ENCODE results near the gene CORO7. TPM values are rescaled to one million over a fixed set of nuclear protein-coding genes. Genes with fewer than 3 reads are reported as not detected.
"Not testable (repeated sequence)": the region's sequence is repeated elsewhere in the genome, so short reads cannot be mapped to it uniquely, and the experiment has no call there.

The CORO7 gene
- total and polyA plus RNA-seq, 5 donors, result 9.0 to 18.1 (median 15.8) TPM

DNA sequence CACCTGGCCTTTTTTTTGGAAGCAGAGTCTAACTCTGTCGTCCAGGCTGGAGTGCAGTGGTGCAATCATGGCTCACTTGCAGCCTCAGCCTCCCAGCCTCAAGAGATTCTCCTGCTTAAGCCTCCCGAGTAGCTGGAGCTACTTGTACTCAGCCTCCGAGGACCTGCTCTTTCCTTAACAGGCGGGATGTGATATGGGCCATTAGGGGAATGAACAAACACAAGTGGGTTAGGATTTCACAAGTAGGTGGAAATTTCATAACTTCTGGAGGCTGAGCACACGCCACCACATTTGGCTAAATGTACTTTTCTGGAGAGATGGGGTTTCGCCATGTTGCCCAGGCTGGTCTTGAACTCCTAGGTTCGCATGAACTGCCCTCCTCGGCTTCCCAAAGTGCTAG is 69.4 kb downstream of the CORO7 start:
- ATAC-seq (no peak), DNase-seq (no peak)
- H3K4me3 ChIP-seq (ENCODE audit: low read length), result no peak overlapping the region
- H3K9me3 ChIP-seq (ENCODE audit: control insufficient read depth, low read length), result no peaks in the 10 kb centered on the region
- H3K4me1 ChIP-seq (ENCODE audit: control insufficient read depth, insufficient read depth, low read length), result peaks cover 4% of the 10 kb centered on the region
- no peaks in the 10 kb centered on the region for H3K27me3 ChIP-seq (ENCODE audit: control insufficient read depth, insufficient read depth)
- 77% methylated on average over 8 of the region's 8 CpGs for WGBS
- intact Hi-C loops (cut with DNase I), result no loop called here
- peak overlapping the region; percentile 11 for H3K27ac ChIP-seq (ENCODE audit: low read length)

- Histone ChIP-seq H3K9me3 (ENCODE audit: control insufficient read depth, low read length) (no peaks in the 10 kb centered on the region), H3K4me3 (ENCODE audit: low read length) (no peak overlapping the region), H3K27me3 (ENCODE audit: control insufficient read depth, insufficient read depth) (no peaks in the 10 kb centered on the region), H3K27ac (ENCODE audit: low read length) (no peak overlapping the region), H3K4me1 (ENCODE audit: control insufficient read depth, insufficient read depth, low read length) (peaks cover 4% of the 10 kb centered on the region)
- DNase-seq, result no peak
- intact Hi-C loops (cut with DNase I), result no loop called here
- no peak for ATAC-seq
- 72% methylated on average over 14 of the region's 14 CpGs for WGBS
Observed at GRCh38 chr16:4345836-4346781, 70.3 kb downstream of the CORO7 start.

DNA sequence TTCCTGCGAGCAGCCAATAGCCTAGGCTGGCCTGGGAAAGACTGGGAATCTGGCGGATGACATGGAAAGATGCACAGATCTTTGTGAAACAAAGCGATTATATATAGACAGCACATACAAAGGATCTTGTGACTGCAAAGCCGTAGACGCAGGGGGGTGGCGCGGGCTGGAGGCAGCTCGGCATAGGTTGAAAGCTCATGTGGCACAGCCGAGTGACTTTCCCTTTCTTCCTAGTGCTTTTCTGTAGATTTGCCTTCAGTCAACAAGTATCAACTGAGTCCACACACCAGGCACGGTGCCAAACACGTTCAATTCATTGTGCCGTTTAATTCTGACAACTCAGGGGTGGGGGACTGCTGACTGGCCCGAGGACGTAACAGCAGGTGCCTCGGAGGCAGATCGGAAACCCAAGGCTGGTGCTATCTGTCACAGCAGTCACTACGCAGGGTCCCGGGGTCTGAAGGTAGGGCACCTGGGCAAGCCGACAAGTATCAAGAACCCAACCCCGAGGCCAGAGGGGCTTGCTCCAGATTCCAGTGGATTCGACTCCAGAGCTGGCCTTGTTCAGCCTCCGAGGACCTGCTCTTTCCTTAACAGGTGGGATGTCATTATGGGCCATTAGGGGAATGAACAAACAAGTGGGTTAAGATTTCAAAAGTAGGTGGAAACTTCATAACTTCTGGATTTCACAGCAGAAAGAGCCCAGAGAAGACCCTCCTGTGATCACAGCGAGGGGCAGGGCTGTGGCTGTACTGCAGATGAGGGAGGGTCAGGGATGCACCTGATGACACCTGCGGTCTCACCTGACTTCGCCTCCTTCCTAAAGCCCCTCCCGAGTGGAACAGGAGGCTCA is 71.2 kb downstream of the CORO7 start:
- no peak overlapping the region for H3K27ac ChIP-seq (ENCODE audit: low read length)
- no peak for ATAC-seq

DNA sequence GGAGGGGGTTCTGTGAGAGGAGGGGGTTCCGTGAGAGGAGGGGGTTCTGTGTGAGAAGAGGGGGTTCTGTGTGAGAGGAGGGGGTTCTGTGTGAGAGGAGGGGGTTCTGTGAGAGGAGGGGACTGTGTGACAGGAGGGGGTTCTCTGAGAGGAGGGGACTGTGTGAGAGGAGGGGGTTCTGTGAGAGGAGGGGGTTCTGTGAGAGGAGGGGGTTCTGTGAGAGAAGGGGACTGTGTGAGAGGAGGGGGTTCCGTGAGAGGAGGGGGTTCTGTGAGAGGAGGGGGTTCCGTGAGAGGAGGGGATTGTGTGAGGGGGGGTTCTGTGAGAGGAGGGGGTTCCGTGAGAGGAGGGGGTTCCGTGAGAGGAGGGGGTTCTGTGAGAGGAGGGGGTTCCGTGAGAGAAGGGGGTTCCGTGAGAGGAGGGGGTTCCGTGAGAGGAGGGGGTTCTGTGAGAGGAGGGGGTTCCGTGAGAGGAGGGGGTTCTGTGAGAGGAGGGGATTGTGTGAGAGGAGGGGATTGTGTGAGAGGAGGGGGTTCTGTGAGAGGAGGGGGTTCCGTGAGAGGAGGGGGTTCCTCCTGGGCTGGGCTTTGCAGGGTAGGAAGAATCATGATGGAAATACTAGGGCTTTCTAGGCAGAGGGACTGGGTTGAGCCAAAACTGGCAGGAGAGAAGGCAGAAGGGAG is 72.0 kb downstream of the CORO7 start:
- H3K4me1 ChIP-seq (ENCODE audit: control insufficient read depth, insufficient read depth, low read length); H3K4me3 ChIP-seq (ENCODE audit: low read length); H3K27ac ChIP-seq (ENCODE audit: low read length); intact Hi-C loops (cut with DNase I); H3K27me3 ChIP-seq (ENCODE audit: control insufficient read depth, insufficient read depth); DNase-seq; H3K9me3 ChIP-seq (ENCODE audit: control insufficient read depth, low read length); ATAC-seq: not testable (repeated sequence)
- 57% methylated on average over 10 of the region's 10 CpGs for WGBS

More for the DNA sequence above, 71.2 kb downstream of the CORO7 start:
- H3K27me3 ChIP-seq (ENCODE audit: control insufficient read depth, insufficient read depth), result no peaks in the 10 kb centered on the region
- 74% methylated on average over 26 of the region's 26 CpGs for WGBS
- H3K4me3 ChIP-seq (ENCODE audit: low read length), result no peak overlapping the region
- intact Hi-C loops (cut with DNase I), result no loop called here
- DNase-seq, result no peak
- H3K9me3 ChIP-seq (ENCODE audit: control insufficient read depth, low read length), result no peaks in the 10 kb centered on the region
- H3K4me1 ChIP-seq (ENCODE audit: control insufficient read depth, insufficient read depth, low read length), result peaks cover 4% of the 10 kb centered on the region

GRCh38 chr16:4342866-4343744 is 73.3 kb downstream of the CORO7 start:
- Histone ChIP-seq H3K27me3 (ENCODE audit: control insufficient read depth, insufficient read depth) (no peaks in the 10 kb centered on the region), H3K4me1 (ENCODE audit: control insufficient read depth, insufficient read depth, low read length) (peaks cover 4% of the 10 kb centered on the region), H3K9me3 (ENCODE audit: control insufficient read depth, low read length) (no peaks in the 10 kb centered on the region), H3K4me3 (ENCODE audit: low read length) (no peak overlapping the region), H3K27ac (ENCODE audit: low read length) (no peak overlapping the region)
- intact Hi-C loops (cut with DNase I), result no loop called here
- WGBS, result 88% methylated on average over 21 of the region's 21 CpGs
- DNase-seq, result no peak
- no peak for ATAC-seq

DNA sequence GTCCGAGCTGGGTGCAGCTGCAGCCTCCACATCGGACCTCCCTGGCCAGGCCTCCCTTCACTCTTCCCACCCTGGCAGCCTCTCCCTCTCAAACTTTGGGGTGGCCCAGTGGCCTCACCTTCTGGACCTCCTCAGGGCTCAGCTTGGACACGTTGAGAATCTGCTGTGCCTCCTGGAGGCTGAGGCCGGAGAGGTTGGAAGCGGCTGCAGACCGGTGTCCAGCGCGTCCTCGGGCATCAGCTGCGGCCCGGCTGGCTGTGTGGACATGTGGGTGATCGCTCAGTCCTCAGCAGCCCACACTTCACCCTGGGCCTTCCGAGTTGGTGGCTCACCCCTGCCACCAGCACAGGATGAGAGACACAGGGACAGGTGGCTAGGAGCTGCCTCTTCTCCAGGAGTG is 75.1 kb downstream of the CORO7 start:
- no peaks in the 10 kb centered on the region for H3K4me1 ChIP-seq (ENCODE audit: control insufficient read depth, insufficient read depth, low read length)
- intact Hi-C loops (cut with DNase I), result no loop called here

DNA sequence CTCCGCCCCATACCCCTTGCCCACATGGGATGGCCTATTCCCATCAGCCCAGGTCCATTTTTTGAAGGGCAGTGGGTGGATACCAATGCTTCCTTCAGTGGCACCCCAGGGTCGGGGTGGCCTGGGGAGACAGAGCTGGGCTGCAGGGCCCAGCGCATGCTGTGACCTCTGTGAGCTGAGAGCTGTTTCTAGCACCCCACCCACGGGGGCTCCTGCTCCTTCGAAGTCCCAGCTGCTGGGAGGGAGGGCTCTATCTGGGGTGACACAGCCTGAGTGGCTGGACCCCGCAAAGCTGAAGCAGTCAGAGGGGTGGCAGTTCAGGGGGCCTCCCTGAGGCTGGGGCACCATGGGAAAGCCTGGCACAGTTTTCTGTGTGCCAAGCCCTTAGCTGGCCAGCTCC is 76.0 kb downstream of the CORO7 start:
- intact Hi-C loops (cut with DNase I), result no loop called here
- ATAC-seq (no peak), DNase-seq (peak in 1 of 3 donors; percentile 55)
- no peak overlapping the region for H3K4me3 ChIP-seq (ENCODE audit: low read length)
- no peaks in the 10 kb centered on the region for H3K9me3 ChIP-seq (ENCODE audit: control insufficient read depth, low read length)
- WGBS, result 79% methylated on average over 6 of the region's 6 CpGs
- H3K27ac ChIP-seq (ENCODE audit: low read length), result no peak overlapping the region
- H3K4me1 ChIP-seq (ENCODE audit: control insufficient read depth, insufficient read depth, low read length), result no peaks in the 10 kb centered on the region
- no peaks in the 10 kb centered on the region for H3K27me3 ChIP-seq (ENCODE audit: control insufficient read depth, insufficient read depth)

More for the DNA sequence above, 75.1 kb downstream of the CORO7 start:
- ATAC-seq, result no peak
- WGBS, result 92% methylated on average over 13 of the region's 13 CpGs
- Histone ChIP-seq H3K27me3 (ENCODE audit: control insufficient read depth, insufficient read depth) (no peaks in the 10 kb centered on the region), H3K4me3 (ENCODE audit: low read length) (no peak overlapping the region), H3K27ac (ENCODE audit: low read length) (no peak overlapping the region), H3K9me3 (ENCODE audit: control insufficient read depth, low read length) (no peaks in the 10 kb centered on the region)
- DNase-seq, result no peak

DNA sequence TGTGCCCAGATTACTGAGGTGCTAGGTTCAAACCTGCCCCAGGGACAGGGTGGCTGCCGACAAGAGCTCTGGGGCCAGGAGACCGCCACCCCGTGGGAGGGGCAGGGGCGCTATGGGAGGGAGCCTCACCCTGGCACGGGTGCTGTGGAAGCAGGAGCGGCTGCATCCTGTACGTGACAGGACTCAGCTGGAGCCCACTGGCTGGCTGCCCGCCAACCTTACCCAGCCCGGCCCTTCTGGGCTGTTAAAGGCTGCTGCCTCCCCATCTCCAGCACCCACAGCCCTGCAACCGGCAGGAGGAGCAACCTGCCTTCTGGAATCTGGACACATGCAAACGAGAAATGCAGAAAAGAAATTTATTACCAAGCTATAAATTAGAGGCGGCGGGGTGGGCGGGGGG is 76.5 kb downstream of the CORO7 start:
- 37% methylated on average over 14 of the region's 14 CpGs for WGBS

DNA sequence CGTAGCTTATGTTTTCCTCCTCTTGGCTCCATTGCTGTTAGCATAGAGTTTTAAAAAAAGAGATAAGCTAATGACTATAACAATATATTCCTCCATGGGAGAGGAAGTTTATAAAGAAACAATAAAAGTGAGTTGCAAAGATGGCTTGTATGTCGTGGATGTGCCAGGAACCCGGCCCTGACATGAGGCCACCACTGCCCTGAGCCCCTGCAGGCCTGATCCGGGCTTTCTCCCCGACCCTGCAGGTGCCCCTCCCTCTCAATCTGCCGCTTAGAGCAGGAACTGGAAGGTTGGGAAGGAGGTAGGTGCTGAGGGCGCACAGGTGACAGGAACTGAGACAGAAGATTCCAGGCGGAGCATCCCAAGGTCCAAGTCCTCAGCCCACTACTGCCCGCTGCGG is 76.9 kb downstream of the CORO7 start:
- H3K9me3 ChIP-seq (ENCODE audit: control insufficient read depth, low read length), result no peaks in the 10 kb centered on the region
- H3K4me3 ChIP-seq (ENCODE audit: low read length), result no peak overlapping the region
- no peak overlapping the region for H3K27ac ChIP-seq (ENCODE audit: low read length)
- intact Hi-C loops (cut with DNase I), result loop anchor here in 1 of 4 donors (10.0 kb wide), 1 partner anchor 55 kb away; no protein-coding TSS in a partner anchor
- H3K27me3 ChIP-seq (ENCODE audit: control insufficient read depth, insufficient read depth), result no peaks in the 10 kb centered on the region
- ATAC-seq (no peak), DNase-seq (no peak)
- H3K4me1 ChIP-seq (ENCODE audit: control insufficient read depth, insufficient read depth, low read length), result no peaks in the 10 kb centered on the region
- WGBS, result 73% methylated on average over 10 of the region's 10 CpGs

More for the DNA sequence above, 76.5 kb downstream of the CORO7 start:
- Histone ChIP-seq H3K27me3 (ENCODE audit: control insufficient read depth, insufficient read depth) (no peaks in the 10 kb centered on the region), H3K4me1 (ENCODE audit: control insufficient read depth, insufficient read depth, low read length) (no peaks in the 10 kb centered on the region), H3K4me3 (ENCODE audit: low read length) (no peak overlapping the region), H3K9me3 (ENCODE audit: control insufficient read depth, low read length) (no peaks in the 10 kb centered on the region), H3K27ac (ENCODE audit: low read length) (no peak overlapping the region)
- ATAC-seq (peak; percentile 47 to 53), DNase-seq (peak; percentile 74 to 88 (median 83))
- intact Hi-C loops (cut with DNase I), result loop anchor here in 1 of 4 donors (10.0 kb wide), 1 partner anchor 55 kb away; no protein-coding TSS in a partner anchor
